ENCODE measurements around the gene RELCH. TPM values are rescaled to one million over a fixed set of nuclear protein-coding genes. Genes with fewer than 3 reads are reported as not detected.
A peak's percentile ranks its signal among the peaks of the same experiment; 100 is the strongest.

Gene RELCH
- total and polyA plus RNA-seq, 2 of the 13 experiments (the other 11 are each of a cell fraction or from before 2014, with no cell fraction given), result 5.6 to 31.7 TPM

DNA sequence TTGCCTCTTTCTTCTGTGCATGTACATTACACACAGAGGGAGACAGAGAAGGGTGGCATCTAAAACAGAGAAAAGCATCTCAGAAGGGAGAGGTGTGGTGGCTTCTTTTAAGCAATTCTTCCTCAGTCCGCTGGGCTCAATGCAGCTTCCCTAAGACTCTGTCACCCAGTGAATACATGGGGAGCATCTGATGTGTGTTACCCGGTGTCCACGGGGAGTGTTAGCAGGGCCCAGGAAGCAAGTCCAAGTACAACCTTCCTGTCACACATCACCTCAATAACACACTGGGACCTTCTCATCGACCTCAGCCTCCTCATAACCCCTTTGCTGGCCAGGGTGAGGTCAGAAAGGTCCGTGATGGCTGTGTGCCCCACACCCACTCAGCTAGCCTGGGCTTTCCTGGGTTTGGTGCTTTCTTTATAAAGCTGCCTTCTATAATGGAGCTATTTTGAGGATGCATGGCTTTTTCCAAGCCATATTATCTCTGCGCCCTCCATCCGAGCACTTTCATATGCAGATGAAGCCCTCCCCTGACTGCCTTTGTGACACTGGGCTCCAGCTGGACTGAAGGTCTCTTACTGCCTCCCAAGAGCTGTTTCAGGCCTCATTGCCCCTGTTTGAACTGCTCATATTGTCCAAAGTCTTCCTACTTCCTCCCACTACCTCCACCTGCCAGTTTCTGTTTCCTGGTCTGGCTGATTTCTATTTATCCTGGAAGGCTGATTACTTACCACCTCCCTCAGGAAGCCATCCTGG is 159.5 kb downstream of the RELCH start:
- peaks cover 0 to 6% of the 10 kb centered on the region in 2 experiments; a peak in 1 of 5 replicates for H3K36me3 ChIP-seq (replicated peaks in 1 of 2; ENCODE audit: control insufficient read depth in 1 of 2, insufficient read depth in 2 of 2, low read length in 2 of 2)
- POLR2A ChIA-PET, result no interaction called here
- ATAC-seq (peak; percentile 80), FAIRE-seq (no peak), DNase-seq (ENCODE audit: low spot score) (no peak)
- TF ChIP-seq REL (CRISPR knock-in tag; conservative IDR thresholded peaks at IDR 0.05) (no peak), SP4 (CRISPR knock-in tag; IDR thresholded peaks at IDR 0.05) (0 out of 2 replicates have a peak, but pooled peaks have one; percentile 28)
- no peak overlapping the region for H3K4me3 ChIP-seq (replicated peaks in 1 of 3; ENCODE audit: insufficient read depth in 1 of 3, low read depth in 2 of 3, low read length in 3 of 3)
- H2AFZ ChIP-seq (ENCODE audit: low read length), result no peak overlapping the region
- no peaks in the 10 kb centered on the region for H3K9me3 ChIP-seq (ENCODE audit: low read length)
- no peak overlapping the region for H3K27ac ChIP-seq (ENCODE audit: extremely low read length, insufficient read depth, low read length)
- 80% methylated on average over 7 of the region's 7 CpGs for WGBS (ENCODE audit: low lambda C conversion rate)
- H3K9ac ChIP-seq (ENCODE audit: insufficient read depth, low read depth, low read length), result no peak overlapping the region
- H3K4me2 ChIP-seq (ENCODE audit: low read depth, low read length), result peak overlapping the region; percentile 46
- H3K79me2 ChIP-seq (ENCODE audit: insufficient read depth, low read length), result no peaks in the 10 kb centered on the region
- no TSS peak for BruUV-seq (replicated peaks)
- H4K20me1 ChIP-seq (ENCODE audit: insufficient read depth, low read length), result no peaks in the 10 kb centered on the region
- CTCF ChIA-PET (ENCODE audit: low intra/inter-chr PET ratio, low total read pairs), result no interaction called here
- intact Hi-C loops (cut with micrococcal nuclease; ENCODE audit: unreplicated experiment), result no loop called here
- H3K4me1 ChIP-seq (ENCODE audit: insufficient read depth, low read length), result peaks cover 19% of the 10 kb centered on the region
- in situ Hi-C loops (cut with HindIII; ENCODE audit: extremely low pct_ligation_motif_present, low pct_unique_long_range_greater_than_20kb), result no loop called here
- no peaks in the 10 kb centered on the region for H3K27me3 ChIP-seq (ENCODE audit: control insufficient read depth in 1 of 2, insufficient read depth in 2 of 2, low read length in 2 of 2)

DNA sequence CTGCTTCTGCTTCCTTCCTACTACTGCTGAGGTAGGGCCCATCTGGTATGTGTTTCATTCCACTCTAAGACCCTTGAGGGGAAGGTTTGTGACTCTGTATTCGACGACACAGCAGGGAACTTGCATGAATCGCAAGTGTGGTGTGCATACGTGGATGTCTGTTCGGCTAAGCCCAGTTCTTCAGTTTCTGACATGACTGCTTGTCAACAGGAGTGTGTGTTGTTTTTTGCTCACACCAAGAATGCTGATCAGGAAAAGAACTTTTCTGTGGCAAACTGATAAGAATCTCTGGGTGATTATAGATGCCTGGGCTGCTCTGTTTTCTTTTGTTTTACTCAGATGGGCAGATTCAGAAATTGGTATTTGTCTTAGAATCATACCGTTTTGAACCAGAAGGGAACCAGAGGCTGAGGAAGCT is 160.0 kb downstream of the RELCH start:
- no peaks in the 10 kb centered on the region for H3K9me3 ChIP-seq (ENCODE audit: low read length)
- TF ChIP-seq TARDBP (CRISPR knock-in tag; IDR thresholded peaks at IDR 0.05) (no peak), ZFP41 (CRISPR knock-in tag; IDR thresholded peaks at IDR 0.05; ENCODE audit: borderline replicate concordance) (no peak), DR1 (CRISPR knock-in tag; IDR thresholded peaks at IDR 0.05) (no peak), ZNF343 (CRISPR knock-in tag; IDR thresholded peaks at IDR 0.05) (no peak)
- H3K36me3 ChIP-seq (replicated peaks in 1 of 2; ENCODE audit: control insufficient read depth in 1 of 2, insufficient read depth in 2 of 2, low read length in 2 of 2), result peaks cover 3 to 10% of the 10 kb centered on the region in 2 experiments; a peak in 2 of 5 replicates
- H4K20me1 ChIP-seq (ENCODE audit: insufficient read depth, low read length), result no peaks in the 10 kb centered on the region
- WGBS (ENCODE audit: low lambda C conversion rate), result 61% methylated on average over 6 of the region's 6 CpGs
- no peaks in the 10 kb centered on the region for H3K27me3 ChIP-seq (ENCODE audit: control insufficient read depth in 1 of 2, insufficient read depth in 2 of 2, low read length in 2 of 2)
- H3K4me1 ChIP-seq (ENCODE audit: insufficient read depth, low read length), result peaks cover 19% of the 10 kb centered on the region
- intact Hi-C loops (cut with micrococcal nuclease; ENCODE audit: unreplicated experiment) (no loop called here), in situ Hi-C loops (cut with HindIII; ENCODE audit: extremely low pct_ligation_motif_present, low pct_unique_long_range_greater_than_20kb) (no loop called here)
- DNase-seq (ENCODE audit: low spot score), result no peak
- ChIA-PET CTCF (ENCODE audit: low intra/inter-chr PET ratio, low total read pairs) (no interaction called here), POLR2A (no interaction called here)
- ATAC-seq, result peak; percentile 58; the same call in 2 of the 3 replicates
- FAIRE-seq, result no peak
- H3K4me3 ChIP-seq (replicated peaks in 1 of 3; ENCODE audit: insufficient read depth in 1 of 3, low read depth in 2 of 3, low read length in 3 of 3), result no peak overlapping the region
- H3K4me2 ChIP-seq (ENCODE audit: low read depth, low read length), result peak overlapping the region; percentile 46
- no peak overlapping the region for H2AFZ ChIP-seq (ENCODE audit: low read length)
- no peak overlapping the region for H3K27ac ChIP-seq (ENCODE audit: extremely low read length, insufficient read depth, low read length)
- H3K79me2 ChIP-seq (ENCODE audit: insufficient read depth, low read length), result no peaks in the 10 kb centered on the region
- BruUV-seq (replicated peaks), result no TSS peak
- H3K9ac ChIP-seq (ENCODE audit: insufficient read depth, low read depth, low read length), result no peak overlapping the region
